Lower leg skin (tissue), 3 donors: ENCODE measurements around the gene IBTK.

ENCODE experiments used
- POLR2A ChIP-seq, 2 donors: fragments of 450-650 bp; IDR thresholded peaks; one replicate each; pipeline ENCODE4 v1.6.1; 2016 to 2017; ENCODE audit warnings: antibody characterized with exemption in 2 of 2, mild to moderate bottlenecking in 1 of 2, moderate library complexity in 1 of 2
- TF ChIP-seq, protein P1 (sequence below), 3 donors: fragments of 450-650 bp; IDR thresholded peaks; one replicate each; pipeline ENCODE4 v1.5.1; 2016; ENCODE audit warnings: antibody characterized with exemption in 3 of 3, mild to moderate bottlenecking in 3 of 3, moderate library complexity in 2 of 3

DNA sequence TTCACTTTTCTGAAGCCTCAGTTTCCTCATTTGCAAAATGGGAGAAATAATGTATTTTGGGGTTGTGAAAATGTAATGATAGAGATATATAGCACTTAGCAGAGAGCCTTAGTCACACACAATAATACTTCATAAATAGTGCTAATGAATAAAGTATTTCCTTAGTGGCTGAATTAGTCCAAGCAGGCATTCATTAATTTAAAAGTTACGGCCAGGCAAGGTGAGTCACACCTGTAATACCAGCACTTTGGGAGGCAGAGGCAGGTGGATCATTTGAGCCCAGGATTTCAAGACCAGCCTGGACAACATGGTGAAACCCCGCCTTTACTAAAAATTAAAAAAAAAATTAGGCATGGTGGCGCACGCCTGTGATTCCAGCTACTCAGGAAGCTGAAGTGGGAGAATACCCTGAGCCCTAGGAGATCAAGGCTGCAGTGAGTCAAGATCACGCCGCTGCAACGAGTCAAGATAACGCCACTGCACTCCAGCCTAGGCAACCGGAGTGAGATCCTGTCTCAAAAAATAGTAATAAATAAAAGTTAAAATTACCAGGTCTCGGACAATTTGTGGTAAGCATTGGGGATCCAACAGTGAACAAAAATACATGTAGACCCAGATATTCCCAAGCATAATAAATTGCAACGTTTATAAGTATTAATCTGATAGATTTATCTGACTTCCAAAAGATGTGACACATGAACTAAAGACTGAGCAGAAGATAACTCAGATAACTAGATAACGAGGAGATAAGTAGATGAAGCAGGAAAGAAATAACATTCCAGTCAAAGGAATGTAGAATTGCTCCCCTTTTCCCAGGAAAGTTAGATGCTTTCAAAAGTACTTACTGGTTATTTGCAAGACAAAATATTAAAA, 2.1 kb upstream of the IBTK start:
- TF ChIP-seq, protein P1, sequence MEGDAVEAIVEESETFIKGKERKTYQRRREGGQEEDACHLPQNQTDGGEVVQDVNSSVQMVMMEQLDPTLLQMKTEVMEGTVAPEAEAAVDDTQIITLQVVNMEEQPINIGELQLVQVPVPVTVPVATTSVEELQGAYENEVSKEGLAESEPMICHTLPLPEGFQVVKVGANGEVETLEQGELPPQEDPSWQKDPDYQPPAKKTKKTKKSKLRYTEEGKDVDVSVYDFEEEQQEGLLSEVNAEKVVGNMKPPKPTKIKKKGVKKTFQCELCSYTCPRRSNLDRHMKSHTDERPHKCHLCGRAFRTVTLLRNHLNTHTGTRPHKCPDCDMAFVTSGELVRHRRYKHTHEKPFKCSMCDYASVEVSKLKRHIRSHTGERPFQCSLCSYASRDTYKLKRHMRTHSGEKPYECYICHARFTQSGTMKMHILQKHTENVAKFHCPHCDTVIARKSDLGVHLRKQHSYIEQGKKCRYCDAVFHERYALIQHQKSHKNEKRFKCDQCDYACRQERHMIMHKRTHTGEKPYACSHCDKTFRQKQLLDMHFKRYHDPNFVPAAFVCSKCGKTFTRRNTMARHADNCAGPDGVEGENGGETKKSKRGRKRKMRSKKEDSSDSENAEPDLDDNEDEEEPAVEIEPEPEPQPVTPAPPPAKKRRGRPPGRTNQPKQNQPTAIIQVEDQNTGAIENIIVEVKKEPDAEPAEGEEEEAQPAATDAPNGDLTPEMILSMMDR (IDR thresholded peaks at IDR 0.05), result no peak
- no peak for TF ChIP-seq POLR2A (IDR thresholded peaks at IDR 0.05)
